GM21526 (cell line): ENCODE data around the gene RPS24.

Experiments used
- ATAC-seq: cut with Tn5 transposase; IDR thresholded peaks from one replicate; pipeline ENCODE4 v1.9.1; 2021; ENCODE audit warnings: moderate library complexity; ENCODE audit not compliant: unreplicated experiment, low FRiP score

The RPS24 gene

DNA sequence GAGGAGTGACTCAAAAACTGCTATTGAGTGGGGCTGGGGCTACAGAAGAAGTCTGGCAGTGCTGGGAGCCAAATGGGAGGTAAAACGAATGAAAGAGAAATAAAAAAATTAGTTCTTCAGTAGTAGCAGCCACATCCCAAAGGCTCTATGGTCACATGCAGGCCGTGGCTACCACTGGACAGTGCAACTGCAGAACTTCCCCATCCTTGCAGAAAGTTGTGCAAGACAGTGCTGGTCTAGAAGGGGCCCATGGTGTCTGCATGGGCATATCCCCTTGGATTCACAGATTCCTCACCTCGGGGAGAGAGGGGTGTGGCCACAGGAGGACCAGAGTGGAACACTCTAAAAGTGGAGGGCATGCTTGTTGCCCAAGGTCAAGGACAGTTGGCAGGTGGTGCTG lies 47.6 kb downstream of the RPS24 start:
- no peak for ATAC-seq

DNA sequence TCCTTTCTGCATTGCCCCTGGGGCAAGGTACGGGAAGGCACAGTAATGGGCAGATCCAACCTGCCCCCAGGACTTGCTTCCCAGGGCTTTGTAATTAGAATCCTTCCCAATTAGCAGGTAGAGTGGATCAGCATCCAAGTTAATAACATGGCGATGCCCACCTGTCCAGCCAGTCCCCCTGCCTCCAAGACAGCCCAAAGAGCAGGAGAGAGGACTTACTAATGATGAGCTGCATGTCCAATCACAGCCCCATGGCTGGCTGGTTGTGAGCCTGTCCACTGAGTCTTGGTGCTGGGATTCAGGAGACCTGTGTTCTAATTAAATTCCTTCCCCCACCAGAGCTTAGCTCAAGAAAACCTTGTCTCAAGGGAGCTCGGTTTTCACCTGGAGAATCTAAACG lies 49.0 kb downstream of the RPS24 start:
- no peak for ATAC-seq
